Breast epithelium (tissue), 3 donors: ENCODE measurements around the gene XYLT1.

ENCODE experiments used
- POLR2A ChIP-seq: fragments of 450-650 bp; IDR thresholded peaks from one replicate; pipeline ENCODE4 v1.6.1; 2016; ENCODE audit warnings: antibody characterized with exemption, mild to moderate bottlenecking, moderate library complexity
- TF ChIP-seq, protein P1 (sequence below), 3 donors: fragments of 450-650 bp; IDR thresholded peaks; one replicate each; pipeline ENCODE4 v1.5.1; 2016 to 2017; ENCODE audit warnings: antibody characterized with exemption in 3 of 3, mild to moderate bottlenecking in 3 of 3, moderate library complexity in 3 of 3

DNA sequence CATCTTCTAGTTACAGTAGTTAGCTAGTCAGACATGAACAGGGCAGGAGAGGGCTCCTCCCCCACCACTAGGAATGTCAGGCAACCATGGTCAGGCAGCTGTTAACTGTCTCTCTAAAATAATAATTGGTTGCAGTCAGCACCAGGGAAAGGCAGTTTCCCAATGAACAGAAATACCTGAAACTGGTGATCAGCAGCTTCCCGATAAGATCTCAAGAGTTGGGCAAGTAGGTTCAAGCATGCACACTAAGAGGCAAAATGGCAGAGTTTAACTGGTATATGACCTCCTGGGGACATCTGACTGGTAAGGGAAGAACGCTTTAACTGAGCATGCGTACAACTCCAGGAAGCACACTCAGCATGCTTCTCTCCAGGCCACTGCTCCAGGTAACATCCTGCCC, 12.6 kb upstream of the XYLT1 start:
- TF ChIP-seq, protein P1, sequence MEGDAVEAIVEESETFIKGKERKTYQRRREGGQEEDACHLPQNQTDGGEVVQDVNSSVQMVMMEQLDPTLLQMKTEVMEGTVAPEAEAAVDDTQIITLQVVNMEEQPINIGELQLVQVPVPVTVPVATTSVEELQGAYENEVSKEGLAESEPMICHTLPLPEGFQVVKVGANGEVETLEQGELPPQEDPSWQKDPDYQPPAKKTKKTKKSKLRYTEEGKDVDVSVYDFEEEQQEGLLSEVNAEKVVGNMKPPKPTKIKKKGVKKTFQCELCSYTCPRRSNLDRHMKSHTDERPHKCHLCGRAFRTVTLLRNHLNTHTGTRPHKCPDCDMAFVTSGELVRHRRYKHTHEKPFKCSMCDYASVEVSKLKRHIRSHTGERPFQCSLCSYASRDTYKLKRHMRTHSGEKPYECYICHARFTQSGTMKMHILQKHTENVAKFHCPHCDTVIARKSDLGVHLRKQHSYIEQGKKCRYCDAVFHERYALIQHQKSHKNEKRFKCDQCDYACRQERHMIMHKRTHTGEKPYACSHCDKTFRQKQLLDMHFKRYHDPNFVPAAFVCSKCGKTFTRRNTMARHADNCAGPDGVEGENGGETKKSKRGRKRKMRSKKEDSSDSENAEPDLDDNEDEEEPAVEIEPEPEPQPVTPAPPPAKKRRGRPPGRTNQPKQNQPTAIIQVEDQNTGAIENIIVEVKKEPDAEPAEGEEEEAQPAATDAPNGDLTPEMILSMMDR (IDR thresholded peaks at IDR 0.05): no peak
- no peak for TF ChIP-seq POLR2A
